A204.1 (cell line): ENCODE data around the gene PADI6.

Experiments
- FAIRE-seq: peaks from 2 replicates; lab custom pipeline; 2012; peaks lifted over from hg19 to GRCh38; lab: Jason Lieb, UNC

The PADI6 gene

DNA sequence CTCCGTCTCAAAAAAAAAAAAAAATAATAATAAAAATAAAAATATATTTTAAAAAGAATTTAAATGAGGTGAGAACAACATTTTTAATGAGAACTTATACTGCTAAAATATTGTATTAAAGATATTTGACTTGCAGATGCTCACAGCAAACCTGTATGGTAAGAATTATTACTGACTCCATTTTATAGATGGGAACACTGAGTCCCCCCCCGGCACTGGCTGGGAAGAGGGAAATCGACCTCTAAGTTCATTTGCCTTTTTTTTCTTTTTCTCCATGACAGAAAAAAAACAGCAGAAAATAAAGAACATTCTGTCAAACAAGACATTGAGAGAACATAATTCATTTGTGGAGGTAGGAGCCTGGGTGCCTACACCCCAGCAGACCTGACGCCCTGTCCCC lies 13.4 kb upstream of the PADI6 start:
- FAIRE-seq = no peak

- no peak for FAIRE-seq
Observed at GRCh38 chr1:17359031-17359430, 13.0 kb upstream of the PADI6 start.

GRCh38 chr1:17359808-17360207 lies 12.2 kb upstream of the PADI6 start:
- FAIRE-seq = no peak

GRCh38 chr1:17360272-17360956 lies 11.6 kb upstream of the PADI6 start:
- no peak for FAIRE-seq

DNA sequence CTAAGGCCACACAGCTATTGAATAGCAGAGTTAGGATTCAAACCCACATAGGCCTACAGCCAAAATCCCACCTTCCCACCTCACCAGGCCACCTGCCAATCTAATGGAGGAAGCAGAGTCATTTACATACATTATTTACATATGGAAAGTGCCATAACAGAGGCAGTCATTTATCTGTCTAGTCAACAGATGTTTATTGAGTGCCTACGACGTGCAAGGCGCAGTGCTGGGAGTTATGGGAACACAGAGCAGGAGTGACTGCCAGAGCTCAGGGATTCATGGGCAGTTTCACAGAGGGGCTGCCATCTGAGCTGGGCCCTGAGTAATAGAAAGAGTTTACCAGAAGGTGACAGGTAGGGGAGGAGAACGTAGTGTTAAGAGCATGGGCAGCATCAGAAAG lies 10.3 kb upstream of the PADI6 start:
- no peak for FAIRE-seq

DNA sequence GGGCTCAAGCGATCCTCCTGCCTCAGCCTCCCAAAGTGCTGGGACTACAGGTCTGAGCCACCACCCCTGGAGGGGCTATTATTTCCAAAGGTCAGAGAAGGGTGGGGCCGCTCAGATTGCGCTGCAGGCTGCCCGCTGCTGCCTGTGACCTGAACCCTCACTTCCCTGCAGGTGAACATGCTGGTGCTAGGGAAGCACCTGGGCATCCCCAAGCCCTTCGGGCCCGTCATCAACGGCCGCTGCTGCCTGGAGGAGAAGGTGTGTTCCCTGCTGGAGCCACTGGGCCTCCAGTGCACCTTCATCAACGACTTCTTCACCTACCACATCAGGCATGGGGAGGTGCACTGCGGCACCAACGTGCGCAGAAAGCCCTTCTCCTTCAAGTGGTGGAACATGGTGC lies 8.6 kb upstream of the PADI6 start:
- no peak for FAIRE-seq

DNA sequence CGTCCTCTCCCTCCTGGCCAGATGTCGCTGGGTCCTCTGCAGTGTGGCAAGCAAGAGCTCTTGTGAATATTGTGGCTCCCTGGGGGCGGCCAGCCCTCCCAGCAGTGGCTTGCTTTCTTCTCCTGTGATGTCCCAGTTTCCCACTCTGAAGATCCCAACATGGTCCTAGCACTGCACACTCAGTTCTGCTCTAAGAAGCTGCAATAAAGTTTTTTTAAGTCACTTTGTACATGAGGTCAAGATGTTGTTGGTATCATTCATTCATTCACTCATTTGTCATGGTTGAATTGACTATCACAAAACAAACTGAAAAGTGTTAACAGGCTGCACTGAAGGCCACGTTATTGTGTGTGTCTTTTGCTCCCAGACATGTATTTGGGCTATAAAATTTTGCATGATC lies 8.2 kb upstream of the PADI6 start:
- no peak for FAIRE-seq

GRCh38 chr1:17365293-17365692 lies 6.7 kb upstream of the PADI6 start:
- FAIRE-seq = no peak

DNA sequence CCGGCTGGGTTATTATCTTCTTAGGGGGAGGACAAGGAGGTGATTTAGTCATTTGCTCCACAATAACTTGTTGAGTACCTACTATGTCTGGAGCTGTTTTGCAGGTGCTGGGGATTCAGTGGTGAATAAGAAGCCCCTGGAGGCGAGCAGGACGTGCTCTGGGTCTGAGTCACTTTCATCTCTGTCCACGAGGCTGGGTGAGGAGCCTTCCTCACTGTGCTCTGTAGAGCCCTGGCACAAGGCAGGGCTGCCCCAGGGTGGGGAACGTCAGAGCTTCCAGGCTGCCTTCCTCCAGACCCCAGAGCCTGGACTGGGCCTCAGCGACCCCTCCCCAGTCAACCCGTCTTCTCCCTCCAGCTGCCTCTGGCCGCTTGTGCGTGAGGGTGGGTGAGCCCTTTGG lies 2.5 kb upstream of the PADI6 start:
- no peak for FAIRE-seq

- FAIRE-seq = no peak
Observed at GRCh38 chr1:17370618-17371017, 1.4 kb upstream of the PADI6 start.

GRCh38 chr1:17372955-17373354 lies 959 bp downstream of the PADI6 start:
- FAIRE-seq = no peak

GRCh38 chr1:17375651-17376050 lies 3.7 kb downstream of the PADI6 start:
- no peak for FAIRE-seq

- FAIRE-seq = no peak
Observed at GRCh38 chr1:17377325-17377953, 5.4 kb downstream of the PADI6 start.

- no peak for FAIRE-seq
Observed at GRCh38 chr1:17381161-17381560, 9.2 kb downstream of the PADI6 start.

DNA sequence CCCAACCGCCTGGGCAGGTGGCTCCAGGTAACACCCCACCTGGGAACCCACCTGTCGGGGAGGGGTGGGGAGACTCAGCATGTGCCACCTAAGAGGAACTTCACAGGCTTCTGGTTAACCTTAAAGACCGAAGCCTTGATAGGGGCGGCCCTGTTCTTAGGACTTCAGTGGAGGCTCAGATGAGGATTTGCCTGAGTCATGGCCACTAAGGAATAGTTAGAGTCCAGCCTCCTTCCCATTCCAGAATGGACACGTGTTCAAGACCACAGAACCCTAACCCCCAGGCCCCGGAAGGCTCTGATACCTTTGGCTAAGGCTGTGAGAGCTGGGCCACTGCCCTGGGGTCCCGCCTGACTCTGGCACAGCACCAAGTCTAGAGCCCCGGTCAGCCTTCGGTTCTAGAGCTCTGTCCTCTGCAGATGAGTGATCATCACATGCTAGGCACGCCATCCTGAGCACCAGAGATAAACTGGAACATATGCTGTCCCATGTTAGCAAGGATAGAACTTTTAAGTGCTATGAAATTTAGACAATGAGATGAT lies 20.3 kb downstream of the PADI6 start:
- no peak for FAIRE-seq

DNA sequence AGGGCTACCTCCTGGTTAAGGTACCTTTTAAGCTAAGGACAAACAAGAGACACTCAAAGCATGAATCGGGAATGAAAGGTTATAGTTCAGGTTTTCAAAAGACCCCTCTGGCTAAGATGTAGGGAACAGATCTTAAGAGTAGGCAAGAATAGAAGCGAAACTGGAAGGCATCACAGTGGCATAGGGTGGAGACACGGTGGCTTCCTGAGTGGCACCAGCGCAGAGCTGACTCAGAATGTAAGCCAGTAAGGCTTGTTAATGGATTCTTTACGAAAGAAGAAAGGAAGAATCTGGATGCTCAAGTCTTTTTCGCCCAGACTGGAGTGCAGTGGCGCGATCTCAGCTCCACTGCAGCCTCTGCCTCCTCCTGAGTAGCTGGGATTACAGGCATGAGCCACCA lies 21.2 kb downstream of the PADI6 start:
- no peak for FAIRE-seq

GRCh38 chr1:17397910-17398695 lies 26.1 kb downstream of the PADI6 start:
- no peak for FAIRE-seq

DNA sequence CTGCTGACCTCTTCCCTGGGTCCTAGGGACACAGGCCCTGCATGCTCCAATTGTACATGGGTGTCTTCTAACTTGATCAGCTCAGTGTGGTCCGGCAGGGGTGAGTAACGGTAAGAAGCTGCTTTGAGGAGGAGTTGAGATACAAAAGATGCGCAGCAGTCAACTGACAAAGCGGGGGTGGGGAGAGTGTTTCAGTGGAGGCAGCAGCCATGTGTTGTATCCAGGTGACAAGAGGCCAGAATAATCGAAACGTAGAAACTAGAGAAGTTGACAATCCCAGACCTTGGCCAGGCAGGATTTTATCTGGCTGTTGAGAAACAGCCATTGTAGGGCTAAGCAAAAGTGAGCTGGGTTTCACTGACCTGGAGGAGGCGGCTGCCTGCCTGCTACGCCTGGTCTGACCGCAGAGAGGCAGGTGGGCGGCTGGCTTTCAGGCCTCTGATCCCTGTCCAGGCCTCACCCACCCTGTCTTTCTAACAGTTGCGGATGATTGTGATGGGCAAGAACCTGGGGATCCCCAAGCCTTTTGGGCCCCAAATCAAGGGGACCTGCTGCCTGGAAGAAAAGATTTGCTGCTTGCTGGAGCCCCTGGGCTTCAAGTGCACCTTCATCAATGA lies 28.8 kb downstream of the PADI6 start:
- no peak for FAIRE-seq

DNA sequence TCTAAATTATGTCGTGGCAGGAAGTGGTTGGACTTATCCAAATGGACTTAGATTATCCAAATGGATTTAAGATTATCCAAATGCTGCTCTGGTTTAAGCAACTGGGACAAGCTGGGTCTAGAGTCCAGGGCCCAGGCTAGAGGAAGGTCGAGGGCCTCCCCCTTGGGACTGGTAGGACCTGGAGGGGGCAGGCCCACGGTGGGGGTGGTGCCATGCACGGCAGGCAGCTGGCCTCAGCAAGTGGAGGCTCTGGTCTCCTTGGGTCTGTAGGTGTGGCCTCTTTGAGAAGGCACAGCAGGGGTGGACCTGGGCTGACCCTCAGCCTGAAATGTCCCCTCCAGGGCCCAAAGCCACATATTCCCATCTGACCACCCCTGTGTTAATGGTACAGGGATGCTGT lies 29.8 kb downstream of the PADI6 start:
- FAIRE-seq = no peak

GRCh38 chr1:17403081-17403480 lies 31.1 kb downstream of the PADI6 start:
- no peak for FAIRE-seq

GRCh38 chr1:17404034-17404684 lies 32.2 kb downstream of the PADI6 start:
- FAIRE-seq = no peak

GRCh38 chr1:17404820-17405219 lies 32.8 kb downstream of the PADI6 start:
- FAIRE-seq = no peak
